Smooth muscle cell of bladder (primary cell): ENCODE data around the gene TEX29. TPM values are rescaled to one million over a fixed set of nuclear protein-coding genes. Genes with fewer than 3 reads are reported as not detected.

ENCODE experiments used
- total RNA-seq: library from RNA; depleted of rRNA; stranded (reverse); fragments of >200 nt; gene quantifications from 2 replicates; pipeline ENCODE4 v1.2.3, GENCODE V29; 2014

Gene TEX29
- total RNA-seq, result 0.09 and 0.28 TPM in 2 replicates

GRCh38 chr13:111319998-111320911 is at the start of gene TEX29:
Gene TEX29, plus strand, starts transcription at chr13:111320642. Its CDS starts 249 bp downstream, at chr13:111320891.

Other genes with a start within 250 kb of the TEX29 start
- 26.0 and 26.9 TPM in 2 replicates for gene ARHGEF7, start 205.3 kb upstream of the TEX29 start, total RNA-seq